GM21423 (cell line): ENCODE data around the gene COLEC11.

ENCODE experiments used
- ATAC-seq: cut with Tn5 transposase; IDR thresholded peaks from one replicate; pipeline ENCODE4 v1.9.1; 2021; ENCODE audit warnings: mild to moderate bottlenecking, moderate library complexity; ENCODE audit not compliant: unreplicated experiment

The COLEC11 gene

GRCh38 chr2:3637311-3637675 lies 42.4 kb downstream of the COLEC11 start:
- no peak for ATAC-seq

- no peak for ATAC-seq
Observed at GRCh38 chr2:3637692-3638455, 43.0 kb downstream of the COLEC11 start.

- ATAC-seq: no peak
Observed at GRCh38 chr2:3638456-3638810, 43.5 kb downstream of the COLEC11 start.

GRCh38 chr2:3639015-3639630 lies 44.2 kb downstream of the COLEC11 start:
- ATAC-seq: no peak

- ATAC-seq: no peak
Observed at GRCh38 chr2:3639653-3640052, 44.7 kb downstream of the COLEC11 start.

GRCh38 chr2:3641181-3641580 lies 46.3 kb downstream of the COLEC11 start:
- no peak for ATAC-seq

GRCh38 chr2:3641841-3642421 lies 47.0 kb downstream of the COLEC11 start:
- ATAC-seq: no peak

GRCh38 chr2:3642521-3643215 lies 47.8 kb downstream of the COLEC11 start:
- no peak for ATAC-seq

GRCh38 chr2:3643371-3644245 lies 48.7 kb downstream of the COLEC11 start:
- no peak for ATAC-seq

GRCh38 chr2:3644246-3644525 lies 49.3 kb downstream of the COLEC11 start:
- ATAC-seq: peak; percentile 80

- no peak for ATAC-seq
Observed at GRCh38 chr2:3644891-3645605, 50.1 kb downstream of the COLEC11 start.

- no peak for ATAC-seq
Observed at GRCh38 chr2:3645745-3646389, 51.0 kb downstream of the COLEC11 start.

- no peak for ATAC-seq
Observed at GRCh38 chr2:3646446-3646845, 51.5 kb downstream of the COLEC11 start.

GRCh38 chr2:3647246-3647645 lies 52.3 kb downstream of the COLEC11 start:
- ATAC-seq: no peak

- ATAC-seq: no peak
Observed at GRCh38 chr2:3647831-3648651, 53.1 kb downstream of the COLEC11 start.

- no peak for ATAC-seq
Observed at GRCh38 chr2:3648652-3649177, 53.8 kb downstream of the COLEC11 start.

GRCh38 chr2:3649581-3649980 lies 54.7 kb downstream of the COLEC11 start:
- no peak for ATAC-seq

- ATAC-seq: no peak
Observed at GRCh38 chr2:3650140-3650920, 55.4 kb downstream of the COLEC11 start.
